ENCODE measurements around the gene TEDDM1. TPM values are rescaled to one million over a fixed set of nuclear protein-coding genes. Genes with fewer than 3 reads are reported as not detected.

The TEDDM1 gene
- total RNA-seq, 4 donors from 2014 or later: not detected

GRCh38 chr1:182355723-182356098 is 44.8 kb downstream of the TEDDM1 start:
- 84 to 94% methylated on average over 2 of the region's 2 CpGs for WGBS, 2 donors
- Histone ChIP-seq H3K4me3 (no peak overlapping the region), H3K27me3 (no peaks in the 10 kb centered on the region), H3K4me1 (peaks cover 0 to 3% (median 0%) of the 10 kb centered on the region in 4 donors), H3K36me3 (no peaks in the 10 kb centered on the region), H3K27ac (no peak overlapping the region), H3K9me3 (no peaks in the 10 kb centered on the region)
- no peak for DNase-seq (ENCODE audit: low spot score in 2 of 2)
- no peak for TF ChIP-seq EP300 (IDR thresholded peaks at IDR 0.05)
- TF ChIP-seq CTCF (IDR thresholded peaks at IDR 0.05): no peak
- TF ChIP-seq POLR2A (IDR thresholded peaks at IDR 0.05): no peak

GRCh38 chr1:182351790-182352364 is 48.6 kb downstream of the TEDDM1 start:
- Histone ChIP-seq H3K4me3 (no peak overlapping the region), H3K4me1 (peaks cover 0 to 3% (median 0%) of the 10 kb centered on the region in 4 donors), H3K27ac (peak overlapping the region in 2 of 4 donors; percentile 23 to 27), H3K9me3 (no peaks in the 10 kb centered on the region), H3K27me3 (no peaks in the 10 kb centered on the region), H3K36me3 (no peaks in the 10 kb centered on the region)
- WGBS, 2 donors: 39 to 47% methylated on average over 1 of the region's 1 CpG
- peak; percentile 32 to 43 for TF ChIP-seq EP300 (IDR thresholded peaks at IDR 0.05)
- no peak for TF ChIP-seq POLR2A (IDR thresholded peaks at IDR 0.05)
- no peak for DNase-seq (ENCODE audit: low spot score in 2 of 2)

DNA sequence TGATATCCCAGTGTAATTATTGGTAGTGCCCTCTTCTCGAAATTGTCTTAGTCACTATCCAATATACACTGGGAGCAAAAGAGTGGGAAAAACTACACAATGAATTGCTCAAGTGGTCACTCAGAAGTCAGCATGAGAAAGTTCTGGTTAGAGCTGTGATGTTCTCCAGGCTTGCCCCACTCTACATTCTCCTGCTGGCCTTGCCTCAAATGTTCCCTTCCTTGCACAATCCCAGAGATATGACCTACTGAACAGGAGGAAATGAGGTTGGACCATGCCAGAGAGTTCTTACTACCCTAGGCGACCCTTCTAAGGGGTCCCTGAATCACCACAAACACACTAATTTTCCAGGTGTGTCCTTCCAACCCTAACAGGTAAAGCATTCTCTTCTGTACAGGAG is 49.6 kb downstream of the TEDDM1 start:
- H3K36me3 ChIP-seq: no peaks in the 10 kb centered on the region
- peak overlapping the region in 1 of 4 donors; percentile 23 for H3K27ac ChIP-seq
- H3K9me3 ChIP-seq: no peaks in the 10 kb centered on the region
- TF ChIP-seq EP300 (IDR thresholded peaks at IDR 0.05): peak in 1 of 2 donors; percentile 61
- TF ChIP-seq CTCF (IDR thresholded peaks at IDR 0.05): no peak
- no peak for TF ChIP-seq POLR2A (IDR thresholded peaks at IDR 0.05)
- H3K4me1 ChIP-seq: peaks cover 0 to 3% (median 0%) of the 10 kb centered on the region in 4 donors
- H3K27me3 ChIP-seq: no peaks in the 10 kb centered on the region
- no peak overlapping the region for H3K4me3 ChIP-seq
- peak in 1 of 2 donors; percentile 50 for DNase-seq (ENCODE audit: low spot score in 2 of 2)
- 91 to 93% methylated on average over 2 of the region's 2 CpGs for WGBS, 2 donors

DNA sequence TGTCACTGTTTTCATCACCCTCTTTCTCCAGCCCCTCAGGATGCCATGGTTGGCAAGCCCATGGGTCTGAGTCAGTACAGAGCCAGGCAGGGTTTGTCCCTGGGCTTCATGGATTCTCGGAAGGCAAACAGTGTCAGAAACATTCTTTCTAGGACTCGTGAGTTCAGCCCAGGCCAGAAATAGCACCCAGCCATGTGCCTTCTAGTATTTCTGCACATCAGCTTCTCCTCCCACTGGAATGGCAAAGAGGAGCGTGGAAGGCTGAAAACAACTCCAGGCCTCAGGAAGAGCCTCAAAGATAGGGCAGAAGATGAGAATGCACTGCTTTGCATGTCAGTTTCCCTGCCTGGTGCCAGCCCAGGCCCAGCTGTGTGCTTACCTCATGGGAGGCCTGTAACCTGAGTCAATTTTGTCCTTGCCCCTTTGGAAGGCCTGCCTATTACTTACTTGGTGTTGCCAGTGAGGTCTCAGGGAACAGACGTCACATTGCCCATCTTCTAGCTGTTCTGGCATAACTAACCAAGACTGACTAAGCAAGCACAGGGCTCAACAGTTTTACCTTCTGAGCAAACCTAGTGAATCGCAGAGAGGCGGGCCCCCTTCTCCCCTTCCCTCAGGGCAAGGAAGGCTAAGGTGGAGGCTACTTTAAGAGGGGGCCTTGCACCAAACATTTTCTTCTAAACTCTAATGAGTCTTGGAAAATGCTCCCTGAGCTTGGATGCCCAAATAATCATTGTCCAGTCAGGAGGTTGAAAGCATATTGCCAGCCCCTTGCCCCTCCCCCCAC is 51.3 kb downstream of the TEDDM1 start:
- Histone ChIP-seq H3K27ac (peak overlapping the region in 1 of 4 donors; percentile 39), H3K9me3 (no peaks in the 10 kb centered on the region), H3K36me3 (no peaks in the 10 kb centered on the region), H3K27me3 (no peaks in the 10 kb centered on the region), H3K4me3 (no peak overlapping the region), H3K4me1 (peaks cover 0 to 3% (median 0%) of the 10 kb centered on the region in 4 donors)
- 68 to 84% methylated on average over 6 of the region's 6 CpGs for WGBS, 2 donors
- no peak for DNase-seq (ENCODE audit: low spot score in 2 of 2)
- TF ChIP-seq EP300 (IDR thresholded peaks at IDR 0.05) (peak in 1 of 2 donors; percentile 62), CTCF (IDR thresholded peaks at IDR 0.05) (no peak), POLR2A (IDR thresholded peaks at IDR 0.05) (no peak)

Other genes starting within 250 kb of the TEDDM1 start
- gene GLUL, start 8.9 kb downstream of the TEDDM1 start, total RNA-seq: over 10,000 TPM in 1 of 4 donors, 1,000 to 10,000 TPM in 3; 5,859 to 11,803 (median 7,908) TPM
- gene RGSL1, start 49.5 kb upstream of the TEDDM1 start, total RNA-seq: not detected
- gene RNASEL, start 188.6 kb upstream of the TEDDM1 start, total RNA-seq: 1 to 10 TPM; 7.3 to 9.8 (median 8.8) TPM
- 1 to 10 TPM in 3 of 4 donors, under 1 TPM in 1; 0.78 to 2.1 (median 1.2) TPM for gene RGS16, start 203.7 kb upstream of the TEDDM1 start, total RNA-seq